Naive thymus-derived CD4-positive, alpha-beta T cell (primary cell): Measurements from ENCODE around the gene DBNDD2. TPM values are rescaled to one million over a fixed set of nuclear protein-coding genes. Genes with fewer than 3 reads are reported as not detected.

Experiments
- ATAC-seq: fragments of 150-1000 bp; cut with Tn5 transposase; 2 replicates; pipeline ENCODE4 v1.10.0; 2021; ENCODE audit warnings: mild to moderate bottlenecking, moderate library complexity
- CTCF ChIA-PET: fragments of 350-600 bp; sonication (Branson Sonifier 250); formaldehyde crosslinking; loops from one replicate; lab custom pipeline; 2021; ENCODE audit warnings: antibody characterized with exemption; lab: Charles Lee
- POLR2A ChIA-PET: fragments of 350-600 bp; sonication (Branson Sonifier 250); formaldehyde crosslinking; loops from one replicate; lab custom pipeline; 2021; ENCODE audit warnings: antibody characterized with exemption, inconsistent platforms; lab: Charles Lee
- DNase-seq, 9 donors: peaks; one replicate each; pipeline versions ENCODE4 v3.0.0 to v3.0.0-alpha.2; 2020 to 2022; ENCODE audit warnings: mixed read lengths in 1 of 9
- H3K27ac ChIP-seq: one replicate; pipeline ENCODE4 v1.7.0; 2013; ENCODE audit warnings: mild to moderate bottlenecking, low read depth, low read length, moderate library complexity
- H3K27me3 ChIP-seq, 2 donors: one replicate each; pipeline ENCODE4 v1.7.0; 2013; ENCODE audit warnings: low read length in 2 of 2, mild to moderate bottlenecking in 2 of 2, moderate library complexity in 2 of 2; ENCODE audit not compliant: control insufficient read depth in 2 of 2, insufficient read depth in 2 of 2
- H3K36me3 ChIP-seq, 3 experiments: 1 replicate in 2 of 3; 2 replicates in 1 of 3; pipeline ENCODE4 v1.7.0; 2013; ENCODE audit warnings: low read length in 3 of 3, mild to moderate bottlenecking in 3 of 3, moderate library complexity in 1 of 3; ENCODE audit not compliant: insufficient read depth in 3 of 3, control insufficient read depth in 2 of 3
- H3K4me1 ChIP-seq, 2 donors: one replicate each; pipeline ENCODE4 v1.7.0; 2013; ENCODE audit warnings: low read length in 2 of 2, mild to moderate bottlenecking in 2 of 2, moderate library complexity in 1 of 2; ENCODE audit not compliant: control insufficient read depth in 2 of 2, insufficient read depth in 2 of 2
- H3K4me3 ChIP-seq: 2 replicates; pipeline ENCODE4 v1.7.0; 2013; ENCODE audit warnings: mild to moderate bottlenecking, low read length
- H3K9me3 ChIP-seq, 3 experiments: 1 replicate in 2 of 3; 2 replicates in 1 of 3; pipeline ENCODE4 v1.7.0; 2013; ENCODE audit warnings: low read length in 3 of 3; ENCODE audit not compliant: control insufficient read depth in 2 of 3
- H3K27ac Mint-ChIP-seq, 9 donors: one replicate each; pipeline ENCODE4 v1.8.0; 2020 to 2022; ENCODE audit warnings: mixed read lengths in 9 of 9, mild to moderate bottlenecking in 8 of 9, moderate library complexity in 5 of 9, inconsistent platforms in 2 of 9
- H3K27me3 Mint-ChIP-seq, 5 donors: one replicate each; pipeline ENCODE4 v1.8.0; 2021 to 2022; ENCODE audit warnings: mixed read lengths in 5 of 5, mild to moderate bottlenecking in 1 of 5
- H3K36me3 Mint-ChIP-seq, 5 donors: one replicate each; pipeline ENCODE4 v1.8.0; 2020 to 2022; ENCODE audit warnings: mixed read lengths in 5 of 5, mild to moderate bottlenecking in 3 of 5, inconsistent platforms in 1 of 5
- H3K4me1 Mint-ChIP-seq, 7 donors: one replicate each; pipeline ENCODE4 v1.8.0; 2020 to 2022; ENCODE audit warnings: mixed read lengths in 7 of 7, mild to moderate bottlenecking in 3 of 7, inconsistent platforms in 1 of 7
- H3K4me3 Mint-ChIP-seq, 10 donors: one replicate each; pipeline ENCODE4 v1.8.0; 2020 to 2022; ENCODE audit warnings: mild to moderate bottlenecking in 10 of 10, mixed read lengths in 10 of 10, moderate library complexity in 6 of 10, inconsistent platforms in 2 of 10
- H3K9me3 Mint-ChIP-seq, 11 donors: one replicate each; pipeline ENCODE4 v1.8.0; 2020 to 2022; ENCODE audit warnings: mixed read lengths in 11 of 11, mild to moderate bottlenecking in 4 of 11, inconsistent platforms in 1 of 11, moderate library complexity in 1 of 11
- intact Hi-C, 2 donors: fragments of 100-400 bp; cut with micrococcal nuclease; formaldehyde crosslinking; loops; one replicate each; pipeline ENCODE4 v1.15.1; 2023
- polyA plus RNA-seq, 2 donors: library from polyadenylated mRNA; unstranded; fragments of 300-500 nt; fragmentation: Illumina TruSeq; gene quantifications; one replicate each; pipeline ENCODE4 v1.2.3, GENCODE V29; 2021
- total RNA-seq, 6 experiments: library from RNA in 5 of 6; stranded (reverse) in 5 of 6; gene quantifications; 1 replicate in 5 of 6; 2 replicates in 1 of 6; pipeline ENCODE4 v1.2.3 and lab custom pipeline; 2021 to 2026

The DBNDD2 gene
- total RNA-seq (10 to 100 TPM; 12.2 to 22.7 (median 16.3) TPM), polyA plus RNA-seq (10 to 100 TPM; 15.3 to 22.9 TPM), total RNA-seq (lab: John Stamatoyannopoulos, UW) (3.2 reads per million, percentile 17 among the genes with 10 or more reads in this experiment)

- peak within 1 kb of the TSS; percentile 71 for H3K4me3 ChIP-seq
- no peaks in the 10 kb centered on the region for H3K9me3 ChIP-seq
- intact Hi-C loops, result loop anchor here in 1 of 2 donors (1.0 to 2.0 kb wide), 2 partner anchors 35 to 45 kb away; partner anchors contain the start of gene SYS1
- H3K4me3 Mint-ChIP-seq, result peak within 1 kb of the TSS; percentile 67 to 92 (median 83)
- ATAC-seq (peak; percentile 56), DNase-seq (peak in 4 of 9 donors; percentile 14 to 69 (median 25))
- no peaks in the 10 kb centered on the region for H3K27me3 ChIP-seq
- H3K36me3 Mint-ChIP-seq, result peaks cover 0 to 10% (median 8%) of the 10 kb centered on the region in 5 donors
- H3K4me1 ChIP-seq, result peaks cover 0 to 7% of the 10 kb centered on the region in 2 donors
- no peaks in the 10 kb centered on the region for H3K9me3 Mint-ChIP-seq
- H3K36me3 ChIP-seq, result peaks cover 0 to 19% (median 0%) of the 10 kb centered on the region in 3 experiments
- POLR2A ChIA-PET, result interaction anchor here (0.7 to 4.8 kb wide), 4 partner anchors 8 to 45 kb away, joined by 4 to 49 read pairs (median 16); partner anchors contain the start of genes PIGT and SYS1
- CTCF ChIA-PET, result interaction anchor here (1.3 to 2.0 kb wide), 4 partner anchors 29 to 45 kb away, joined by 4 to 9 read pairs (median 4); partner anchors contain the start of gene SYS1
- peaks cover 0 to 19% (median 0%) of the 10 kb centered on the region in 5 donors for H3K27me3 Mint-ChIP-seq
- peak within 1 kb of the TSS; percentile 74 for H3K27ac ChIP-seq
- H3K4me1 Mint-ChIP-seq, result peaks cover 5 to 27% (median 21%) of the 10 kb centered on the region in 7 donors
- peak within 1 kb of the TSS; percentile 51 to 91 (median 79) for H3K27ac Mint-ChIP-seq
These were observed at the start of gene DBNDD2 for GRCh38 chr20:45407783-45408645. Gene DBNDD2 (plus strand): TSS chr20:45408289. CDS start chr20:45408468, 179 bp downstream.

DNA sequence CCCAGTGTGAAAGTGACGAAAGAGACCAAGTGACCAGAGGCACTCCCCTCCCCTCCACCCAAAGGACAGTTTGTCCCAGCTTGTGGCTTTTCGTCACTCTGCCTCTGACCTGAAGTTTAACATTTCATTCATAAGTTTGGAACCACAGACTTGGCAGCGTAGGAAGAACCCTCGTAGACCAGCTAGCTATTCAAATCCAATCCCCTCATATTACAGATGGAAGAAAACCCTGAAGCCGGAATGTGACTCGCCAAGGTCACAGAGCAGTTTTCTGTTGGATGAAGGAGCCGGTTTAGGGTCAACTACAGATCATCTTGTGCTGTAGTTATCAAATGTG, 49.1 kb upstream of the DBNDD2 start:
- Histone ChIP-seq H3K9me3 (no peaks in the 10 kb centered on the region), H3K27me3 (no peaks in the 10 kb centered on the region), H3K36me3 (peaks cover 0 to 7% (median 0%) of the 10 kb centered on the region in 3 experiments), H3K4me3 (no peak overlapping the region), H3K27ac (no peak overlapping the region), H3K4me1 (peaks cover 3 to 4% of the 10 kb centered on the region in 2 donors)
- peaks cover 3 to 61% (median 13%) of the 10 kb centered on the region in 7 donors for H3K4me1 Mint-ChIP-seq
- intact Hi-C loops, result no loop called here
- ChIA-PET POLR2A (interaction anchor here (1.5 kb wide), 1 partner anchor 78 kb away, joined by 11 read pairs; no protein-coding TSS in a partner anchor), CTCF (interaction anchor here (0.6 to 9.2 kb wide), 7 partner anchors 15 to 494 kb away, joined by 3 to 146 read pairs (median 3); no protein-coding TSS in a partner anchor)
- DNase-seq (no peak), ATAC-seq (no peak)
- H3K4me3 Mint-ChIP-seq, result no peak overlapping the region
- peaks cover 0 to 4% (median 0%) of the 10 kb centered on the region in 11 donors for H3K9me3 Mint-ChIP-seq
- peak overlapping the region in 2 of 9 donors; percentile 23 to 39 for H3K27ac Mint-ChIP-seq
- peaks cover 0 to 2% (median 0%) of the 10 kb centered on the region in 5 donors for H3K27me3 Mint-ChIP-seq
- H3K36me3 Mint-ChIP-seq, result peaks cover 0 to 4% (median 0%) of the 10 kb centered on the region in 5 donors

DNA sequence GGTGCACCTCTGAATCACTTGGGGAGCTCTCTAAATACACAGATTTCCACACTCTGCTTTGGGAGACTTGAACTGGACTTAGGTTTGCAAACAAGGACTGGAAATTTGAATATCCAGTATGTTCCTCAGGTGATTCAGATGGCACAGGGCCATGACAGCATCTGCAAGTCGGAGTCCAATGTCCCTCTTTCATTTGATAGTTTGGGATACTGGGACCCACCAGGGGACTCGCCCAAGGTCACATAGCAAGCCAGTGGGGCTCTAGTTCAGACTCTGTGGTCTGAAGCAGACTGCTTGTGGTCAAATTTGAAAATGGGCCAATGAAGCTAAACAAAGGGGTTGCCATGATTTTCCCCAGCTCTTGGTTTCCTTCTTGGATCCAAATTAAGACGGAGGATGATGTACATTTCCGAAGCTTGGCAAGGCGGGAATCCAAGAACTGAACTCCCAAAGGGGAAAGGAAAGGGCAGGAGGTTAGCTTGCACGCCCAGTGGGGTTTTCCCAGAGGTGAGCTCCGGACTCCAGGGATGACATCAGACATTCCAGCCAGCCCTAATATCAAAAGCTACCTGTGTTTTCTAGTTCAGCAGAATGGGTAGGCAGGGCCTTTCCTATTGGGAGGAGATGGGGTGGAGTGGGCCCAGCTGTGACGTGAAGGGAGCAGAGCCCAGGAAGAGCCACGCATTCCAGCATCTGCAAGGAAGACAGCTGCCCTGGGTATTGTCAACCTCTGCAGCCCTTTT, 48.5 kb upstream of the DBNDD2 start:
- Histone ChIP-seq H3K36me3 (peaks cover 0 to 7% (median 0%) of the 10 kb centered on the region in 3 experiments), H3K9me3 (no peaks in the 10 kb centered on the region), H3K27ac (no peak overlapping the region), H3K4me1 (peaks cover 6 to 7% of the 10 kb centered on the region in 2 donors), H3K4me3 (no peak overlapping the region), H3K27me3 (no peaks in the 10 kb centered on the region)
- ChIA-PET CTCF (interaction anchor here (0.6 to 9.2 kb wide), 7 partner anchors 14 to 411 kb away, joined by 3 to 146 read pairs (median 4); no protein-coding TSS in a partner anchor), POLR2A (interaction anchor here (1.4 to 1.5 kb wide), 2 partner anchors 78 to 93 kb away, joined by 4 to 11 read pairs; no protein-coding TSS in a partner anchor)
- peaks cover 0 to 6% (median 0%) of the 10 kb centered on the region in 5 donors for H3K36me3 Mint-ChIP-seq
- H3K4me1 Mint-ChIP-seq, result peaks cover 5 to 57% (median 17%) of the 10 kb centered on the region in 7 donors
- H3K9me3 Mint-ChIP-seq, result peaks cover 0 to 4% (median 0%) of the 10 kb centered on the region in 11 donors
- DNase-seq (no peak), ATAC-seq (no peak)
- intact Hi-C loops, result loop anchor here (5.0 to 10.0 kb wide), 4 partner anchors 395 to 1902 kb away; partner anchors contain the start of genes STK4 (in 2 of the 2), TOMM34 (in 2 of the 2), DNTTIP1 (in 1 of the 2) and SRSF6 (in 1 of the 2)
- H3K27ac Mint-ChIP-seq, result no peak overlapping the region
- H3K27me3 Mint-ChIP-seq, result peaks cover 0 to 2% (median 0%) of the 10 kb centered on the region in 5 donors
- H3K4me3 Mint-ChIP-seq, result no peak overlapping the region

- Histone ChIP-seq H3K27ac (no peak overlapping the region), H3K4me3 (no peak overlapping the region), H3K36me3 (peaks cover 0 to 26% (median 9%) of the 10 kb centered on the region in 3 experiments), H3K27me3 (no peaks in the 10 kb centered on the region), H3K9me3 (no peaks in the 10 kb centered on the region), H3K4me1 (peaks cover 16 to 18% of the 10 kb centered on the region in 2 donors)
- Mint-ChIP-seq H3K27me3 (peaks cover 0 to 2% (median 0%) of the 10 kb centered on the region in 5 donors), H3K4me3 (no peak overlapping the region), H3K27ac (peak overlapping the region in 2 of 9 donors; percentile 13 to 14), H3K4me1 (peaks cover 15 to 54% (median 35%) of the 10 kb centered on the region in 7 donors), H3K9me3 (peaks cover 0 to 4% (median 0%) of the 10 kb centered on the region in 11 donors), H3K36me3 (peaks cover 0 to 19% (median 2%) of the 10 kb centered on the region in 5 donors)
- no peak for DNase-seq
- ATAC-seq, result no peak
- POLR2A ChIA-PET, result interaction anchor here (0.6 to 6.1 kb wide), 5 partner anchors 11 to 75 kb away, joined by 5 to 96 read pairs (median 55); partner anchors contain the start of gene PIGT
- intact Hi-C loops, result loop anchor here (1.0 to 10.0 kb wide), 10 partner anchors 42 to 1904 kb away; partner anchors contain the start of genes DNTTIP1 (in 2 of the 2), STK4 (in 2 of the 2), TOMM34 (in 2 of the 2) and WFDC3 (in 2 of the 2)
- CTCF ChIA-PET, result interaction anchor here (0.7 to 9.2 kb wide), 12 partner anchors 10 to 409 kb away, joined by 3 to 146 read pairs (median 6); partner anchors contain the start of gene PIGT
These were observed 46.3 kb upstream of the DBNDD2 start for GRCh38 chr20:45361793-45362192.

- H3K27ac Mint-ChIP-seq, result peak within 1 kb of the TSS; percentile 92 to 100 (median 99)
- ATAC-seq, result peak; percentile 90
- intact Hi-C loops, result loop anchor here (1.0 to 10.0 kb wide), 20 partner anchors 10 to 1906 kb away; partner anchors contain the start of genes DNTTIP1 (in 2 of the 2), PIGT (in 2 of the 2), STK4 (in 2 of the 2) and TOMM34 (in 2 of the 2)
These were observed 45.1 kb upstream of the DBNDD2 start, which contains the start of gene SYS1 for GRCh38 chr20:45362804-45363610. Gene SYS1 (plus strand): TSS chr20:45363156. CDS start chr20:45363532, 376 bp downstream.

More at GRCh38 chr20:45362804-45363610, 45.1 kb upstream of the DBNDD2 start, which contains the start of gene SYS1:
- peak within 1 kb of the TSS; percentile 92 for H3K4me3 ChIP-seq
- peak within 1 kb of the TSS; percentile 99 for H3K27ac ChIP-seq
- peaks cover 0 to 38% (median 17%) of the 10 kb centered on the region in 3 experiments for H3K36me3 ChIP-seq
- H3K27me3 ChIP-seq, result no peaks in the 10 kb centered on the region
- peaks cover 0 to 2% (median 0%) of the 10 kb centered on the region in 5 donors for H3K27me3 Mint-ChIP-seq
- no peaks in the 10 kb centered on the region for H3K9me3 ChIP-seq
- peaks cover 24 to 56% (median 47%) of the 10 kb centered on the region in 7 donors for H3K4me1 Mint-ChIP-seq
- H3K9me3 Mint-ChIP-seq, result peaks cover 0 to 4% (median 0%) of the 10 kb centered on the region in 11 donors
- peaks cover 0 to 30% (median 5%) of the 10 kb centered on the region in 5 donors for H3K36me3 Mint-ChIP-seq
- peaks cover 24 to 30% of the 10 kb centered on the region in 2 donors for H3K4me1 ChIP-seq
- H3K4me3 Mint-ChIP-seq, result peak within 1 kb of the TSS; percentile 83 to 100 (median 97)
- DNase-seq, result peak; percentile 97 to 99 (median 99)
- ChIA-PET POLR2A (interaction anchor here (0.6 to 6.1 kb wide), 26 partner anchors 10 to 1745 kb away, joined by 3 to 96 read pairs (median 4); partner anchors contain the start of genes DBNDD2, PCIF1 and PIGT), CTCF (interaction anchor here (0.6 to 9.2 kb wide), 22 partner anchors 9 to 1054 kb away, joined by 3 to 146 read pairs (median 5); partner anchors contain the start of gene PIGT)
